GM19463 (cell line): Measurements from ENCODE around the gene RCAN3.
"Not testable (repeated sequence)": the region's sequence is repeated elsewhere in the genome, so short reads cannot be mapped to it uniquely, and the experiment has no call there.

Source experiments
- ATAC-seq: cut with Tn5 transposase; IDR thresholded peaks from one replicate; pipeline ENCODE4 v1.9.1; 2021; ENCODE audit warnings: mild to moderate bottlenecking, moderate library complexity; ENCODE audit not compliant: unreplicated experiment

RCAN3 gene

DNA sequence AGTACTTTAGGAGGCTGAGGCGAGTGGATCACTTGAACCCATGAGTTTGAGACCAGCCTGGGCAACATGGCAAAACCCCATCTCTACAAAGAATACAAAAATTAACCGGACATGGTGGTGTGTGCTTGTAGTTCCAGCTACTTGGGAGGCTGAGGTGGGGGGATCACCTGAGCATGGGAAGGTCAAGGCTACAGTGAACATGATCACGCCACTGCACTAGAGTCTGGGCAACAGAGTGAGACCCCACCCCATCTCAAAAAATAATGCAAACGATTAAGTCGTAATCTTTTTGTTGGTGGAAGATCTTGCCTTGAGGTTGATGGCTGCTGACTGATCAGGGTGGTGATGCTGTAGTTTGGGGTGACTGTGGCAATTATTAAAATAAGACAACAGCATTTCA lies 6.3 kb downstream of the RCAN3 start:
- no peak for ATAC-seq

DNA sequence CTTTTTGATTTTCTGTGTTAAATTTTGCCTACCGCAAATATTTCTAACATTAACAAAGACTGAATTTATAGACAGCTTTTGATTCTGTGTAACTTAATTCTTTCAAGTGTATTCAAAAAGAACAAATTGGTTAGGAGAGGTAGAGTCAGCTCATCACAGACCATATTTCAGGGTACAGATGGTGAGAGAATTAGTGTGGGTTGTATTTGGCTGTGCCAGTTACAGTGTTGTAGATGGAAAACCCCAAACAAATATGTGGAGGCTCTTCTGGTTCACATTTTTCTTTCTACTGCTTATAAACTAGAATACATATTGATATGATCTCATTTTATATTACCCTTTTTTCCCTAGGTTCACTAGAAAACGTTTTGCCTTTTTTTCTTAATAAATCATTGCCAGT lies 11.1 kb downstream of the RCAN3 start:
- ATAC-seq = no peak

DNA sequence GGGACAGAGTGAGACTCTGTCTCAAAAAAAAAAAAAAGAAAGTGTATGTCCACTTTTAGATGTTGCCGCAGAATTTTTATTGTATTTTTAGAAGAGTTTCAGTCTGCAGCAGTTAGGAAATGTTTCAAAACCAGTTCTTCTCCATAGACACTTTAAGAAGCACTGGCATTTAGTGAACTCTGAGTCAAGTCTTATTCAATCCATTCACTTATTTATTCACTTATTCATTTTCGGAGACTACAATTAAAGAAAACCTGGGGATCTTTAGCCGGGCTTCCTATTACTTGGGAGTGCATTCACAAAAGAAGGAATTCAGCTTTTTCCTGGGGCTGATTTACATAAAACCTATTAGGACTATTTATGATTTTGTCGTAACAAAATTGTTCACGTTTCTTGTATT lies 12.3 kb downstream of the RCAN3 start:
- no peak for ATAC-seq

DNA sequence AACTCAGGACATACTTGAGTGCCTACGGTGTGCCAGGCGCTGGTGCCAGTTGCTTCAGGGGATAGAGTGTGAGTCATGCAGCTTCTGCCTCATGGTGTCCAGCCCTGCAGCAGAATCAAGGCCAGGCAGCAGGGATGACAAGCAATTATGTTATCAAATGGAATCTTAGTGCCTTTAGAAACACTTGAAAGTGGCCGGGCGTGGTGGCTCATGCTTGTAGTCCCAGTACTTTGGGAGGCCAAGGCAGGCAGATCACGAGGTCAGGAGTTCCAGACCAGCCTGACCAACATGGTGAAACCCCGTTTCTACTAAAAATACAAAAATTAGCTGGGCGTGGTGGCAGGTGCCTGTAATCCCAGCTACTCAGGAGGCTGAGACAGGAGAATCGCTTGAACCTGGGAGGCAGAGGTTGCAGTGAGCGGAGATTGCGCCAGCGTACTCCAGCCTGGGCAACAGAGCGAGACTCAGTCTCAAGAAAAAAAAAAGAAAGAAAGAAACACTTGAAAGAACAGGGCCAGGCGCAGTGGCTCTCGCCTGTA lies 13.1 kb downstream of the RCAN3 start:
- ATAC-seq = not testable (repeated sequence)

DNA sequence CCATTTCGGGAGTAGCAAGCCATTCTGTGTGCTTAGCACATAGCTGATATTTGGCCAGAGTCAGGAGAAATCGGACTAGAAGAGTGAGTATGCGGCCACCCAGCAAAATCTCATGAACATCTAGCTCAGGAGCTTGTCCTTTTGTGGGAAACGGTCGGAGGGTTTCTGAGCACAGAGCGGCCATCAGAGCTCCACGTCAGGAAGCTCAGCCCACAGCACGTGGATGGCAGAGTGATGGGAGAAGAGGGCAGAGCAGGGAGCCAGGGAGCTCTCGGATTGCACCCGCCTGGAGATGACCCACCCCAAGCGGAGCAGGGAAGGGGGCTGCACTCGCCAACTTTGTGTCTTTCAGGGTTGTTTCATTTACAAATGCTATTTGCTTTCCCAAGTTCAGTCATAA lies 13.9 kb downstream of the RCAN3 start:
- ATAC-seq = no peak

DNA sequence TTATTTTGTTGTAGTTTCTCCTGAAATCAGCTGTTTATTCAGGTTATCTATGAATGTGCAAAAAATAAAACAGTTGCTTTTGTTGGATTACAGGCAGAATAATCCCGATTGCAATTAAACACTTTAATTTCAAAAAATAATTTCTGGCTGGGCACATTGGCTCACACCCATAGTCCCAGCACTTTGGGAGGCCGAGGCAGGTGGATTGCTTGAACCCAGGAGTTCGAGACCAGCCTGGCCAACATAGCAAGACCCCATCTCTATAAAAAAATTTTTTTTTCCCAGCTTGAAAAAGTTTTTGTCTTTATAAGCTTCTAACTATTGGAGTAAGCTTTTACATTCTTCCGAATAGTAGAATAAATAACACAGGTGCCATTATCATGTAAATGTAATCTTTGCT lies 15.3 kb downstream of the RCAN3 start:
- no peak for ATAC-seq

DNA sequence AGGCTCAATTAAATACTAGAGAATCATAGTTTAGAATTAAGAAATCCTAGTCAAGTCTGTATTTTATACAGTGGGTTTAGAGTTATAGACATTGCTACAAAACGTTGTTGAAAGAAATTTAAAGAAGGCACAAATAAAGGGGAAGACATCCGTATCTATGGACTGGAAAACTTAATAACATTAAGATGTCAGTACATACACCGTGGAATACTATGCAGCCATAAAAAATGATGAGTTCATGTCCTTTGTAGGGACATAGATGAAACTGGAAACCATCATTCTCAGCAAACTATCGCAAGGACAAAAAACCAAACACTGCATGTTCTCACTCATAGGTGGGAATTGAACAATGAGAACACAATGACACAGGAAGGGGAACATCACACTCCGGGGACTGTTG lies 17.6 kb downstream of the RCAN3 start:
- ATAC-seq = not testable (repeated sequence)

DNA sequence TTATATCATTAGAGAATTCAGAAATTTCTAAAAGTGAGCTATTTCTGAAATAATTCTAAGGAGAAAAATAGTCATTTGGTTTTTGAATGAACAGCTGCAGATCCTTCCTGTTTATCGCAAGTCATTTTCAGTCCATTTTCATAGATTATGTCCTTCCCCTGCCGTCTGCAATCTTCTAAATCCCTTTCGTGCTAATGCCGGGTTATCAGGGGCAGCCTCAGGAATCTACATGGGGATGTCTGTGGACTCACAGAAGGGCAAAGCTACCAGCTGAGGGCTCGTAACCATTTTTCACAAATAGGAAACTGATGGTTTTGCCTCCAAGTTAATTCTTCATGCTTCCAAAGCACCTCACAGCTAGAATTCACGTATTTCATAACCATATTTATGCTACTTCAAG lies 23.0 kb downstream of the RCAN3 start:
- no peak for ATAC-seq

DNA sequence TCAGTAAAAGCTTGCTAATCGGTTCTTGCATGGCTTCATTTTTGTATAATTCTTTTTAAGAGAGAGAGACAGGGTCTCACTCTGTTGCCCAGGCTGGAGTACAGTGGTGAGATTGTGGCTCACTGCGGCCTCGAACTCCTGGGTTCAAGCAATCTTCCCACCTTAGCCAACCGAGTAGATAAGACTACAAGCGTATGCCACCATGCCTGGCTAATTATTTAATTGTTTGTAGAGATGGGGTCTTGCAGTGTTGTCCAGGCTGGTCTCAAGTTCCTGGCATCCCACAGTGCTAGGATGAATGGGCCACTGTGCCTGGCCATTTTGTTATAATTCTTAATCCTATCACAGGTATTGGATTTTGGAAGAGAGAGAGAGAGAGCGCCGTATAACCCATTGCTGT lies 23.4 kb downstream of the RCAN3 start:
- ATAC-seq = no peak

DNA sequence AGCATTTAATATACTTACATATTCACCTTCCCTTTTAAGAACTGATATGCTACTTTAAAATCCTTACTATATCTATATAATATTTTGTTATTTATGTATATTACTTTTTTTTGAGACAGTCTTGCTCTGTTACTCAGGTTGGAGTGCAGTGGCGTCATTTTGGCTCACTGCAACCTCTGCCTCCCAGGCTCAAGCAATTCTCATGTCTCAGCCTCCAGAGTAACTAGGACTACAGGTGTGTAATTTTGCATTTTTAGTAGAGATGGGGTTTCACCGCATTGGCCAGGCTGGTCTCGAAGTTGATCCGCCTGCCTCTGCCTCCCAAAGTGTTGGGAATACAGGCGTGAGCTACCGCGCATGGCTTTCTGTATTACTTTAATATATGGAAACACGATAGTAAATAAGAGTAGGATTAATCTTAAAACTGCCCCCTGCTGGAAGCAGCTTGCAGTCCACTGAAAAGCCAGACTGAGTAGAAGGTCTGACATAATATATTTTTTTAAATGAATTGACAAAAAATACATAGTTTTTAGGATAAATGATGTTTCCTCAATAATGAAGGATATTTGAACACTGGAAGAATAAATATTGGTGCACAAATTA lies 24.4 kb downstream of the RCAN3 start:
- ATAC-seq = no peak

DNA sequence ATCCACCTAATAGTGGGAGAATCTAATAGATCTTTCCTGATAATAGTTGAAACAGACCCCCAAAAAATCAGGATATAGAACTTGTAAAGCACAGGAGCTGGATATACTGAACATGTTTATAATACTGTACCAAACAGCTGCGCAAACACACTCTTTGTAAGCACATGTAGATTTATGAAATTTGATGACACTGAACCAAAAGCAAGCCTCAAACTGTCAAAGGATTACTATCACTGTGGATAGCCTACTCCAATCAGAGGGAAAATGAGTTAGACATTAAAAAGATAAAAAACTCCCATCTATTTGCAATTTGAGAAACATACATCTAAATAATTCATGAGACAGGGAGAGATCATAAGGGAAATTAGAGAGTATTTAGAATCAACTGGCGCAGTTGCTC lies 26.1 kb downstream of the RCAN3 start:
- no peak for ATAC-seq

DNA sequence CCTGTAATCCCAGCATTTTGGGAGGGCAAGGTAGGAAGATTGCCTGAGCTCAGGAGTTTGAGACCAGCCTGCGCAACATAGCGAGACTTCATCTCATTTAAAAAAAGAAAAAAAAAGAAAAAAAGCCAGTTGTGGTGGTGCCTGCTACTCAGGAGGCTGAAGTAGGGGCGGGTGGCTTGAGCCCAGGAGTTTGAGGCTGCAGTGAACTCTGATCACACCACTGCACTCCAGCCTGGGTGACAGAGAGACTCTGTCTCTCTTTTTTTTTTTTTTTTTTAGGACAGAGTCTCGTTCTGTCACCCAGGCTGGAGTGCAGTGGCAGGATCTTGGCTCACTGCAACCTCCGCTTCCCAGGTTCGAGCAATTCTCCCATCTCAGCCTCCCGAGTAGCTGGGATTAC lies 26.7 kb downstream of the RCAN3 start:
- not testable (repeated sequence) for ATAC-seq

DNA sequence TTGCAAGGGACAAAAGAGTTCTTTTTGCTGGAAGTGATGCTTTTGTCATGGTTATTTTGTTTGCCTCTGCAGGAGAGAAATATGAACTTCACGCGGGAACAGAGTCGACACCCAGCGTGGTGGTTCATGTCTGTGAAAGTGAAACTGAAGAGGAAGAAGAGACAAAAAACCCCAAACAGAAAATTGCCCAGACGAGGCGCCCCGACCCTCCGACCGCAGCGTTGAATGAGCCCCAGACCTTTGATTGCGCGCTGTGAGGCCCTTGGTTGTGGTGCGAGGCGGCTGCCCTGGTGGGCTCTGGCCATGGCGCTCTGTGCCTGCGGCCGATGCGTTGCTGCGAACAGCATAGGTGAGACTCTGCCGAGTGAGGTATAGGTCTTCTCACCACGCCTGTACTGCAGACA lies 32.4 kb downstream of the RCAN3 start:
- peak; percentile 58 for ATAC-seq

DNA sequence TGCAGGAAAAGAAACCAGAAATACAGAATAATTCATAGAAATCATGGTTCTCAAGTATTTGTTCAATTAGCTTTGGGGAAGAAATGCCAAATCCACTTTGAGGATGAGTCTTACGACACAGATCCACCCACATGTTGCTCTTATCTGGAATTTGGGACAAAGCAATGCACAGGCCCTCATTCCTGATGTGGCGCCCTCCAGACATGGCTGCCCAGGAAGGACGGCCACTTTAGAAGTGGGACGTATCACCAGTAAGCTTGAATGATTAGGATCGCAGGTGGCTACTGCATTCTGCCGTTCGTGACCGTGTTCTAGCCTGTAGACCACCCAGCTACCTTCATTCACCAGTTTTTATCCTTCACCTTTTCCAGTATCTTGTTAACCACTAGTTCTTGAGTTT lies 33.1 kb downstream of the RCAN3 start:
- no peak for ATAC-seq

DNA sequence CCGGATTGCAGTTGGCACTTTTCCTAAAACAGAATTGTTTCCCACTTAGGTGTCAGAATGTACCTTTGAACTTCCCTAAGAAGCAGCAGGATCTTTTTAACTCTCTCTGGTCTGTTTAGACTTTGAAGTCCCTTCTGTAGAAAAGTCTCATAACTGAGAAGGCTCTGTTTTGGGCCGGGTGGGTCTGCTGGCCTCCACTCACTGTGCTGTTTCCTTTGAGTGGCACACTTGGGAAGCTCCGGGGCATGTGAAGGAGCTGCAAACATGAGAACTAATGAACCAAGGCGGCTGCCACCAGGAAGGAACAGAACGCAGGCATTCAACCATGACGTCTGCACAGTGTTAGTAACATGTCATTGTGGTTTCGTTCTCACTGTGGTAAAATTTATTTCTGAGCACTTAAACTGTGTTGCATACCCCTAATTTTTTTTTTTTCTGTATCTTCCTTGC lies 33.8 kb downstream of the RCAN3 start:
- peak; percentile 54 for ATAC-seq

DNA sequence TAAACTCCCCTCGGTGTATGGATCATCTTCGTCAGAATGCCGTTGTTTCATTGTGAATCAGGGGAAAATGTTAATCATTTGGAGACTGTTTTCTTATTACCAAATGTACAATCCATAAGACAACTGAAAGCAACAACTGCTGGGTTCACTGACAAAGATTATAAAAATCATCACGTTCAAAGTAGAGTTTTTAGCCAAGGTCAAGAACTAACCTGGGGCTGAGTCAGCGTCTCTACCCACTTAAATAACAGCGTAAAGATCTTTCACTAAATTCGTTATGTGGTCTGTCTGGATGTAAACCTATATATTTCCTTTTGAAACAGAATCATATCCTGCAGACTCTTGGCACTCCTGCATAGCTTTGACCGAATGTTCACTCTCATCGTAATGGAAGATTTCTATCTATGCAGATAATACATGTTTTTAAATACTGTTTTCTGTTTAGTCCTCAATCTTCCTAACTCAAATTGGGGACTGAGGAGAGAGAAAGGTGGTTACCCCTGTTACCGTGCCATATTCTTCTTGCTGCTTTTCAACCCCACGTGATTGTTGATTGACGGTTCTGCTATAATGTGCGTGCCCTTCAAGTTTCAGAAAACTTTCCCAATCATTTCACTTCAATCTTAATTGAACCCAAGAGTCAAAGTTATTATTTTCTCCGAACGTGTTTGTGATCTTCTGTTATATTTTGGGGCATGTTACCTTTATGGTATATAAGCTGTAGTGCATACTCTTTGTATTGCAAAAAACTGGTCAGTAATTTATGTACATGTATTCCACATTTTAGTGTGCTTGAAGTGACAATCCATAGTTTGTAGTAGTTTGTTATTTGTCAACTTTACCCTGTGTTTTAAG lies 37.6 kb downstream of the RCAN3 start:
- ATAC-seq = no peak

DNA sequence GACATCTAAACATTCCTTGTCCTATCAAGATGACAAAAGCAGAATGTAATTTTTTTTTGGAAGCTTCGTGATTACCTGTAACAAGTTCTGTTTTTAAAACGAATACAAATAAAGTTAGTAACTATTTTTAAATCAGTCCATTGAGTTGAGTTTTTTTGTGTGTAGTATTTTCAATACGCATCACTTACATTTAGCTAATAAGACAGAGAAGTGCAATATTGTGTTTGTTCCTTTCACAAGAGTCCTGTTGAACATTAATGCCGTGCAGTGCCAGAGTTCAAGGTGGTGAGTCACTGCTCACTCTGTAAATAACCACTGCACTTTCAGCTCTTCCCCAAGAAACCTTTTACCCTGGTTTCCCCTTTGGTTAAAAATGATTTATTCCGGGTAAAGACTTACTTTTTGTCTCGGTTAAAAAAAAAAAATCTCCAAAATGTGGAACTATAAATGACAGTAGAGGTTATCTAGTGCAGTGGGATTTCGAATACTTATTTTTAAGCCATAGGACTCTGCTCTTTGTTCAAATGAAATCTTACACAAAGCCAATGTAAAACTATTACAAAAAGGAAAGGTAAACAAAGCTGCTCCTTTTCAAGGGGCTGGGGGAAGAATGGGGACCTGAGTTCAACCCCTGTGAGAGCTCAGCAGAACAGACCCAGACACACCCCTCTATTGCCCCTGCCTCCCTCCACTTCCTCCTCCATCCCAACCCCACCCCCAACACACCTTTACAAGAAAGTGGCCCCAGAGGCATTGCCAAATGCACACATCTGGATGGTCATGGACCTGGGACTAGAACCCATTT lies 38.5 kb downstream of the RCAN3 start:
- no peak for ATAC-seq

DNA sequence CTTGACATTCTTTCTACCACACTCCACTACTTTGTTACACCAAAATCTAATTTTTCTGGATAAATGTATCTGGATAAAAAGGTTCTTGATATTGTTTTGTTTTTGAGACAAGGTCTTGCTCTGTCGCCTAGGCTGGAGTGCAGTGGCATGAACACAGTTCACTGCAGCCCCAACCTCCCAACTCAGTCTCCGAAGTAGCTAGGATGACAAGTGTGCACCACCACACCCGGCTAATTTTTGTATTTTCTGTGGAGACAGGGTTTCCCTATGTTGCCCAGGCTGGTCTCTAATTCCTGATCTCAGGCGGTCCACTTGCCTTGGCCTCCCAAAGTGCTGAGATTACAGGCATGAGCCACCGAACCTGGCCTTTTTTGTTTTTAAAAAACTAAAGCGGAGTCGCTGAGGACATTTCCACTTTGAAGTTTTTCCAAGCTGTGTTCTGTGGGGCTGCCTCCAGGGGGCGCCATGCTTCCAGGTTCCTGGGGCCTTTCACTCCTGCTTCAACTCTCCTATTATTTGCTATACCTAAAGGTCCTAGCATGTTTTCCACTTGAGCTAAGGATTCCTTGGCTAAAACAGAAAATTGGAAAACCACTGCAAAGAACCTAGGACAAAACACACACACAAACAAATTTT lies 39.2 kb downstream of the RCAN3 start:
- no peak for ATAC-seq

DNA sequence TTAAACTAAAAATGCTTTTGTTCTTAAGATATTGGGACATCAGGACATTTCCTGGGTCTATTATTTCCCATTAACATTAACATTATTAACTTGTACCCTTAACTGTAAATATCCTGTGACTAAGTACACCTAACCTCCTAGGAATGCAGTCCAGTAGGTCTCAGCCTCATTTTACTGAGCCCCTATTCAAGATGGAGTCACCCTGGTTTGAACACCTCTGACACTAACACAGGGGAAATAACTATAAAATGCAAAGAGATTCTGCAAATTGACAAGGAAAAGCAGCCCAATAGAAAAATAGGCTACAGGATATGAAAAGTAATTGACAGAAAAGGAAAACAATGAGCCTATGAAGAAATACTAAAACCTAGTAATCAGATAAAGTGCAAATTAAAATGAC lies 41.6 kb downstream of the RCAN3 start:
- ATAC-seq = no peak

DNA sequence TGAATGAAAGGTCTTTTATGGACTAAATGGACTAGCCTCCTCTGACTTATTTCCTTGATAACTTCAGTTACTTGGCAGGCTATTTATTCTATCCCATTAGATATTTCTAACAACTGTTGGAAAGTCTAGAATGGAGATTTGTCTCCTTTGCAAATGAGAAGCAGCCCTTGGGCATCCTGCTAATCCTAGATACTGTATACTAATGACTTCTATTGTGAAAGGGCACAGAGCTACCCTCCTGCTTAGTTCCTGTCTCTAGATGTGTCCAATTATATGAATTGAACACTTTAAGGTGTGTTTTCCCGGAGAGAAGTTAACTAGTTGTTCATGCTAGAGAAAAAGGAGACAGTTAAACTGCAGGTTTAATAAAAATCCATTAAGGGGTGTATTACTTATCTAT lies 43.0 kb downstream of the RCAN3 start:
- ATAC-seq = no peak

DNA sequence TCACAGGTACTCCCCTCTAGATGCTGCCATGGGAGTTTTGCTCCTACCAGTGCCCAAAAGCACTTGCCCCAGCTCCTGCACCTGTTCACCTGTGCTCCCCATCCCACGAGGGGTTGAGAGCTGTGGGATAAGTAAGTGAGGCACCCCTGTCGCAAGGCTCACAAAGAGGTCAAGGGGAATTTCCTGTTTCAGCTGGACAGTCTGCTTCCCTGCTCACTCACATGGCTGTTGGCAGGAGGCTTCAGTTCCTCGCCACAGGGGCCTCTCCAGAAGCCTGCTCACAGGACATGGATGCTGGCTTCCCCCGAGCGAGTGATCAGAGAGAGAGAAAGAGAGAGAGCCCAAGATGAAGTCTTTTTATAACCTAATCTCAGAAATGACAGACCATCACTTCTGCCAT lies 44.6 kb downstream of the RCAN3 start:
- no peak for ATAC-seq
